Fibroblast of the aortic adventitia (primary cell): ENCODE results near the gene DPP6. TPM values are rescaled to one million over a fixed set of nuclear protein-coding genes. Genes with fewer than 3 reads are reported as not detected.

Experiments used
- DNase-seq: peaks from one replicate; pipeline ENCODE4 v3.0.0-alpha.2; 2010; ENCODE audit warnings: low read depth
- H3K4me3 ChIP-seq: 2 replicates; pipeline ENCODE4 v1.5.1; 2011; ENCODE audit warnings: low read depth, mild to moderate bottlenecking, control low read depth, low read length, moderate library complexity
- total RNA-seq: library from RNA; depleted of rRNA; stranded (reverse); fragments of >200 nt; gene quantifications from 2 replicates; pipeline ENCODE4 v1.2.3, GENCODE V29; 2012; ENCODE audit warnings: low replicate concordance
- TF ChIP-seq, protein P1 (sequence below): IDR thresholded peaks from 2 replicates; pipeline ENCODE4 v1.5.1; 2011; ENCODE audit warnings: mild to moderate bottlenecking, low read length, control low read depth, inconsistent platforms; ENCODE audit not compliant: insufficient read depth

DPP6 gene
- total RNA-seq, 1 donor = not detected

- TF ChIP-seq, protein P1, sequence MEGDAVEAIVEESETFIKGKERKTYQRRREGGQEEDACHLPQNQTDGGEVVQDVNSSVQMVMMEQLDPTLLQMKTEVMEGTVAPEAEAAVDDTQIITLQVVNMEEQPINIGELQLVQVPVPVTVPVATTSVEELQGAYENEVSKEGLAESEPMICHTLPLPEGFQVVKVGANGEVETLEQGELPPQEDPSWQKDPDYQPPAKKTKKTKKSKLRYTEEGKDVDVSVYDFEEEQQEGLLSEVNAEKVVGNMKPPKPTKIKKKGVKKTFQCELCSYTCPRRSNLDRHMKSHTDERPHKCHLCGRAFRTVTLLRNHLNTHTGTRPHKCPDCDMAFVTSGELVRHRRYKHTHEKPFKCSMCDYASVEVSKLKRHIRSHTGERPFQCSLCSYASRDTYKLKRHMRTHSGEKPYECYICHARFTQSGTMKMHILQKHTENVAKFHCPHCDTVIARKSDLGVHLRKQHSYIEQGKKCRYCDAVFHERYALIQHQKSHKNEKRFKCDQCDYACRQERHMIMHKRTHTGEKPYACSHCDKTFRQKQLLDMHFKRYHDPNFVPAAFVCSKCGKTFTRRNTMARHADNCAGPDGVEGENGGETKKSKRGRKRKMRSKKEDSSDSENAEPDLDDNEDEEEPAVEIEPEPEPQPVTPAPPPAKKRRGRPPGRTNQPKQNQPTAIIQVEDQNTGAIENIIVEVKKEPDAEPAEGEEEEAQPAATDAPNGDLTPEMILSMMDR = no peak
- H3K4me3 ChIP-seq = no peak overlapping the region
- DNase-seq = no peak
These were observed 165.6 kb downstream of the DPP6 start for GRCh38 chr7:154217688-154218340.

- DNase-seq = no peak
- H3K4me3 ChIP-seq = no peak overlapping the region
- TF ChIP-seq, protein P1 = no peak
These were observed 179.5 kb downstream of the DPP6 start for GRCh38 chr7:154231732-154232131.

- TF ChIP-seq, protein P1 = no peak
- no peak overlapping the region for H3K4me3 ChIP-seq
- DNase-seq = no peak
These were observed 180.5 kb downstream of the DPP6 start for GRCh38 chr7:154232700-154233099.

GRCh38 chr7:154241988-154242387 lies 189.8 kb downstream of the DPP6 start:
- H3K4me3 ChIP-seq = no peak overlapping the region
- no peak for DNase-seq
- TF ChIP-seq, protein P1 = no peak

GRCh38 chr7:154242709-154243108 lies 190.5 kb downstream of the DPP6 start:
- TF ChIP-seq, protein P1 = no peak
- no peak overlapping the region for H3K4me3 ChIP-seq
- no peak for DNase-seq

- no peak overlapping the region for H3K4me3 ChIP-seq
- TF ChIP-seq, protein P1 = no peak
- DNase-seq = no peak
These were observed 199.8 kb downstream of the DPP6 start for GRCh38 chr7:154252046-154252445.

DNA sequence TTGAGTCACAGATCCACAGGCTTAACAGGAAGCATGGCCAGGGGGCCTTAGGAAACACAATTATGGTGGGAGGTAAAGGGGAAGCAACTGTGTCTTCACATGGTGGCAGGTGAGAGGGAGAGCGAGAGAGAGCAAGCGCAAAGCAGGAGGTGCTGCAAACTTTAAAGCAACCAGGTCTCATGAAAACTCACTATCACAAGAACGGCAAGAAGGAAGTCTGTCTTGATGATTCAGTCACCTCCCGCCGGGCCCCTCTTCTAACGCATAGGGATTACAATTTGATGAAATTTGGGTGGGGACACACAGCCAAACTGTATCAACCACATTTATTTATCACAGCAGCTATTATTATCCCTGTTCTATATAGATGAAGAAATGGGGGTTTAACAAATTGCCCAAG lies 201.6 kb downstream of the DPP6 start:
- TF ChIP-seq, protein P1 = no peak
- H3K4me3 ChIP-seq = no peak overlapping the region

More for the DNA sequence above, 201.6 kb downstream of the DPP6 start:
- no peak for DNase-seq
